GM12878 (cell line): ENCODE data around the gene ANAPC16. TPM values are rescaled to one million over a fixed set of nuclear protein-coding genes. Genes with fewer than 3 reads are reported as not detected.

ENCODE experiments used
- ATAC-seq: fragments of 200-7000 bp; cut with Tn5 transposase; 3 replicates; pipeline ENCODE4 v1.9.1; 2020; ENCODE audit warnings: mild to moderate bottlenecking, moderate library complexity
- BruUV-seq: library from RNA; stranded (reverse); fragments of 400-500 nt; replicated peaks from 2 replicates; lab custom pipeline; 2021; lab: Mats Ljungman, UMichigan
- CTCF ChIA-PET: fragments of 300-600 bp; sonication (Branson Sonifier 250); formaldehyde crosslinking; extraction: SDS; loops from one replicate; lab custom pipeline; 2021; ENCODE audit warnings: inconsistent platforms; lab: Yijun Ruan, JAX
- POLR2A ChIA-PET: fragments of 350-600 bp; formaldehyde crosslinking; extraction: SDS; loops from one replicate; lab custom pipeline; 2021; ENCODE audit warnings: inconsistent platforms; lab: Charles Lee
- RAD21 ChIA-PET: fragments of 300-600 bp; sonication (Branson Sonifier 250); formaldehyde crosslinking; loops from one replicate; lab custom pipeline; 2023; ENCODE audit warnings: antibody characterized with exemption; ENCODE audit not compliant: unreplicated experiment; lab: Charles Lee
- SMC1A ChIA-PET: fragments of 300-600 bp; sonication (Branson Sonifier 250); formaldehyde crosslinking; loops from one replicate; lab custom pipeline; 2023; ENCODE audit not compliant: unreplicated experiment, uncharacterized antibody; lab: Charles Lee
- DNase-seq: peaks from one replicate; pipeline ENCODE4 v3.0.0-alpha.2; 2011; ENCODE audit warnings: low read depth, low spot score
- FAIRE-seq: peaks from 3 replicates; lab custom pipeline; 2011; peaks lifted over from hg19 to GRCh38; lab: Jason Lieb, UNC
- H2AFZ ChIP-seq: 2 replicates; pipeline ENCODE4 v1.6.0; 2011; ENCODE audit warnings: low read depth, low read length, control low read depth; ENCODE audit not compliant: control insufficient read depth
- H3K27ac ChIP-seq: 2 replicates; pipeline ENCODE4 v1.5.1; 2011; ENCODE audit warnings: control low read depth; ENCODE audit not compliant: control insufficient read depth, insufficient read depth
- H3K27me3 ChIP-seq, 2 experiments: replicated peaks in 1 of 2; 2 replicates each; pipeline versions ENCODE4 v1.6.0 to v1.6.1; 2011; ENCODE audit warnings: low read length in 1 of 2; ENCODE audit not compliant: control insufficient read depth in 2 of 2, insufficient read depth in 2 of 2
- H3K36me3 ChIP-seq, 2 experiments: 2 replicates each; pipeline ENCODE4 v1.5.1; 2011; ENCODE audit warnings: low read length in 1 of 2; ENCODE audit not compliant: control insufficient read depth in 2 of 2, insufficient read depth in 2 of 2
- H3K4me1 ChIP-seq: 2 replicates; pipeline ENCODE4 v1.6.1; 2011; ENCODE audit warnings: mild to moderate bottlenecking, low read length, moderate library complexity, mixed read lengths; ENCODE audit not compliant: control insufficient read depth, insufficient read depth
- H3K4me2 ChIP-seq: 2 replicates; pipeline ENCODE4 v1.6.0; 2011; ENCODE audit warnings: control low read depth; ENCODE audit not compliant: control insufficient read depth, insufficient read depth
- H3K4me3 ChIP-seq: fragments of 200-600 bp; sonication (generic); 2 replicates; pipeline ENCODE4 v1.5.1; 2016
- H3K79me2 ChIP-seq: 2 replicates; pipeline ENCODE4 v1.6.0; 2011; ENCODE audit warnings: low read length; ENCODE audit not compliant: control insufficient read depth, insufficient read depth
- H3K9ac ChIP-seq: 2 replicates; pipeline ENCODE4 v1.8.0; 2011; ENCODE audit warnings: low read length, control low read depth, mixed read lengths; ENCODE audit not compliant: control insufficient read depth, insufficient read depth
- H3K9me3 ChIP-seq: replicated peaks from 3 replicates; pipeline ENCODE4 v1.5.1; 2011; ENCODE audit warnings: mild to moderate bottlenecking, low read length; ENCODE audit not compliant: control insufficient read depth, insufficient read depth
- H4K20me1 ChIP-seq: 2 replicates; pipeline ENCODE4 v1.6.0; 2011; ENCODE audit not compliant: control insufficient read depth, insufficient read depth
- CBFB ChIP-seq: IDR thresholded peaks from 2 replicates; pipeline ENCODE4 v1.6.1; 2016; ENCODE audit warnings: antibody characterized with exemption, low read depth
- GATAD2B ChIP-seq: fragments of 450-650 bp; conservative IDR thresholded peaks from 2 replicates; pipeline ENCODE4 v1.6.1; 2017; ENCODE audit warnings: low read depth, mild to moderate bottlenecking, moderate library complexity
- IKZF1 ChIP-seq: fragments of 450-650 bp; conservative IDR thresholded peaks from 2 replicates; pipeline ENCODE4 v1.6.1; 2017; ENCODE audit warnings: antibody characterized with exemption, mild to moderate bottlenecking
- IKZF2 ChIP-seq, 2 experiments: fragments of 450-650 bp; IDR thresholded peaks; 2 replicates each; pipeline ENCODE4 v1.6.1; 2017; ENCODE audit warnings: mild to moderate bottlenecking in 2 of 2, moderate library complexity in 2 of 2
- KDM1A ChIP-seq: fragments of 200-600 bp; sonication (generic); IDR thresholded peaks from 2 replicates; pipeline ENCODE4 v1.6.1; 2016; ENCODE audit warnings: borderline replicate concordance
- RAD21 ChIP-seq: IDR thresholded peaks from 2 replicates; pipeline ENCODE4 v1.6.1; 2011; ENCODE audit warnings: mild to moderate bottlenecking, low read depth, low read length, moderate library complexity; ENCODE audit not compliant: insufficient read depth
- SMAD1 ChIP-seq: fragments of 450-650 bp; IDR thresholded peaks from 2 replicates; pipeline ENCODE4 v1.6.1; 2018; ENCODE audit warnings: mild to moderate bottlenecking, low read depth; ENCODE audit not compliant: partially characterized antibody
- SRF ChIP-seq, 2 experiments: IDR thresholded peaks; 2 replicates each; pipeline ENCODE4 v1.6.1; 2011; ENCODE audit warnings: low read depth in 2 of 2, low read length in 2 of 2, mild to moderate bottlenecking in 1 of 2, moderate library complexity in 1 of 2
- TCF12 ChIP-seq: IDR thresholded peaks from 2 replicates; pipeline ENCODE4 v1.6.1; 2011; ENCODE audit warnings: low read depth, mild to moderate bottlenecking, low read length
- ZNF24 ChIP-seq: fragments of 450-650 bp; IDR thresholded peaks from 2 replicates; pipeline ENCODE4 v1.6.1; 2017; ENCODE audit warnings: antibody characterized with exemption, mild to moderate bottlenecking
- WGBS: methylation state at CpG from one replicate; pipeline ENCODE4 v1.1.6; 2016; ENCODE audit warnings: low lambda C conversion rate; ENCODE audit not compliant: insufficient replicate concordance, insufficient coverage; ENCODE audit errors: missing lambda C conversion rate; 5-methylcytosine and 5-hydroxymethylcytosine counted together
- in situ Hi-C: fragments of 300-500 bp; cut with MboI; formaldehyde crosslinking; loops from 9 replicates; pipeline ENCODE4 v1.14.3; 2018; ENCODE audit warnings: mixed read lengths
- intact Hi-C: fragments of 100-400 bp; cut with micrococcal nuclease; formaldehyde crosslinking; loops from one replicate; pipeline ENCODE4 v1.14.2; 2022; ENCODE audit not compliant: unreplicated experiment
- polyA plus RNA-seq, 11 experiments: library from polyadenylated mRNA; depleted of rRNA in 4 of 11; unstranded in 6 of 11; stranded (reverse) in 5 of 11; fragments of >200 nt; fragmentation: Nextera tagmentation in 4 of 11; fragmentation: Illumina TruSeq in 1 of 11; extraction: Ambion mirVana in 4 of 11; extraction: Trizol in 1 of 11; gene quantifications; 1 replicate in 1 of 11; 2 replicates in 10 of 11; pipeline versions ENCODE4 v1.2.1 to v1.2.3, GENCODE V29; 2011 to 2016; ENCODE audit warnings: inconsistent platforms in 2 of 11, missing spikeins in 2 of 11, low read depth in 1 of 11
- total RNA-seq, 4 experiments: library from RNA; depleted of rRNA in 3 of 4; stranded (reverse); fragments of >200 nt in 3 of 4; fragmentation: Illumina TruSeq in 1 of 4; extraction: Trizol in 1 of 4; gene quantifications; 2 replicates each; pipeline versions ENCODE4 v1.2.1 to v1.2.3, GENCODE V29; 2013 to 2021
- TF ChIP-seq, protein P1 (sequence below): fragments of 450-650 bp; IDR thresholded peaks from 2 replicates; pipeline ENCODE4 v1.6.1; 2014; ENCODE audit warnings: mild to moderate bottlenecking
- TF ChIP-seq, protein P2 (sequence below): IDR thresholded peaks from 2 replicates; pipeline ENCODE4 v1.6.1; 2012; ENCODE audit warnings: low read length, inconsistent platforms
- TF ChIP-seq, protein P3 (sequence below): fragments of 450-650 bp; IDR thresholded peaks from 2 replicates; pipeline ENCODE4 v1.6.1; 2016; ENCODE audit warnings: mild to moderate bottlenecking
- TF ChIP-seq, protein P4 (sequence below): fragments of 150-350 bp; IDR thresholded peaks from 2 replicates; pipeline ENCODE4 v1.6.1; 2014; ENCODE audit warnings: mild to moderate bottlenecking, low read depth, low read length
- TF ChIP-seq, protein P5 (sequence below): fragments of 450-650 bp; IDR thresholded peaks from 2 replicates; pipeline ENCODE4 v1.6.1; 2018; ENCODE audit warnings: borderline replicate concordance, mild to moderate bottlenecking; ENCODE audit not compliant: partially characterized antibody

ANAPC16 gene
- total and polyA plus RNA-seq, 10 of the 15 experiments (the other 5 are each of a cell fraction or from before 2014, with no cell fraction given) = 66.9 to 208 (median 134) TPM

DNA sequence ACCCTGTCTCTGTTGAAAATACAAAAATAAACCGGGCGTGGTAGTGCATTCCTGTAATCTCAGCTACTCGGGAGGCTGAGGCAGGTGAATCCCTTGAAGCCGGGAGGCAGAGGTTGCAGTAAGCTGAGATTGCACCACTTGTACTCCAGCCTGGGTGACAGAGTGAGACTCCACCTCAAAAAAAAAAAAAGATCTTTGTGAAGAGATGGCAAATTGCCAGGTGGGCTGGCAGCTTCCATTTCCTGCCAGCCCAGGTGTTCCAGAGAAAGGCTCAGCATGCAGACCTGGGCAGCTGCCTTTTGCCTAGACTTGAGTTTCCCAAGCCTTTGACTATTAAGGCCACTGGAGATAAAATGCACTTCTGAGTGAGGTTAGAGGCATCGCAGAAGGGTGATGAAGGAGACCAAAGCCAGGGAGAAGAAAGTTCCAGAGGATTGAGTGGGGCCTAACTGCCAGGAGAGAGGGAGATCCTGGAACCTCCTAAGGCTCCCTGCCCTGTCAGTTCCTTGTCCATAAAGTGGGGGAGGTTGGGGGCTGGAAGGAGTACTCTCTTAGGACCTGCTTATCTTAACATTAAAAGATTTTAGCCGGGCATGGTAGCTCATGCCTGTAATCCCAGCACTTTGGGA is 47.9 kb downstream of the ANAPC16 start:
- FAIRE-seq (no peak), DNase-seq (no peak), ATAC-seq (no peak)
- H4K20me1 ChIP-seq = no peaks in the 10 kb centered on the region
- H3K36me3 ChIP-seq = no peaks in the 10 kb centered on the region
- no TSS peak for BruUV-seq
- in situ Hi-C loops (no loop called here), intact Hi-C loops (loop anchor here (5.0 kb wide), 1 partner anchor 46 kb away; the partner anchor contains the start of genes ANAPC16 and ASCC1)
- 0 out of 4 replicates have a peak, but pooled peaks of 1 of the 2 experiments have one; percentile 15 for TF ChIP-seq IKZF2 (IDR thresholded peaks at IDR 0.05)
- TF ChIP-seq RAD21 = no peak
- TF ChIP-seq, protein P1, sequence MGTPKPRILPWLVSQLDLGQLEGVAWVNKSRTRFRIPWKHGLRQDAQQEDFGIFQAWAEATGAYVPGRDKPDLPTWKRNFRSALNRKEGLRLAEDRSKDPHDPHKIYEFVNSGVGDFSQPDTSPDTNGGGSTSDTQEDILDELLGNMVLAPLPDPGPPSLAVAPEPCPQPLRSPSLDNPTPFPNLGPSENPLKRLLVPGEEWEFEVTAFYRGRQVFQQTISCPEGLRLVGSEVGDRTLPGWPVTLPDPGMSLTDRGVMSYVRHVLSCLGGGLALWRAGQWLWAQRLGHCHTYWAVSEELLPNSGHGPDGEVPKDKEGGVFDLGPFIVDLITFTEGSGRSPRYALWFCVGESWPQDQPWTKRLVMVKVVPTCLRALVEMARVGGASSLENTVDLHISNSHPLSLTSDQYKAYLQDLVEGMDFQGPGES = no peak
- TF ChIP-seq, protein P2, sequence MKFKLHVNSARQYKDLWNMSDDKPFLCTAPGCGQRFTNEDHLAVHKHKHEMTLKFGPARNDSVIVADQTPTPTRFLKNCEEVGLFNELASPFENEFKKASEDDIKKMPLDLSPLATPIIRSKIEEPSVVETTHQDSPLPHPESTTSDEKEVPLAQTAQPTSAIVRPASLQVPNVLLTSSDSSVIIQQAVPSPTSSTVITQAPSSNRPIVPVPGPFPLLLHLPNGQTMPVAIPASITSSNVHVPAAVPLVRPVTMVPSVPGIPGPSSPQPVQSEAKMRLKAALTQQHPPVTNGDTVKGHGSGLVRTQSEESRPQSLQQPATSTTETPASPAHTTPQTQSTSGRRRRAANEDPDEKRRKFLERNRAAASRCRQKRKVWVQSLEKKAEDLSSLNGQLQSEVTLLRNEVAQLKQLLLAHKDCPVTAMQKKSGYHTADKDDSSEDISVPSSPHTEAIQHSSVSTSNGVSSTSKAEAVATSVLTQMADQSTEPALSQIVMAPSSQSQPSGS = no peak
- peak; percentile 78 for TF ChIP-seq SMAD1
- TF ChIP-seq, protein P3, sequence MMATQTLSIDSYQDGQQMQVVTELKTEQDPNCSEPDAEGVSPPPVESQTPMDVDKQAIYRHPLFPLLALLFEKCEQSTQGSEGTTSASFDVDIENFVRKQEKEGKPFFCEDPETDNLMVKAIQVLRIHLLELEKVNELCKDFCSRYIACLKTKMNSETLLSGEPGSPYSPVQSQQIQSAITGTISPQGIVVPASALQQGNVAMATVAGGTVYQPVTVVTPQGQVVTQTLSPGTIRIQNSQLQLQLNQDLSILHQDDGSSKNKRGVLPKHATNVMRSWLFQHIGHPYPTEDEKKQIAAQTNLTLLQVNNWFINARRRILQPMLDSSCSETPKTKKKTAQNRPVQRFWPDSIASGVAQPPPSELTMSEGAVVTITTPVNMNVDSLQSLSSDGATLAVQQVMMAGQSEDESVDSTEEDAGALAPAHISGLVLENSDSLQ = no peak
- TF ChIP-seq IKZF1 = 0 out of 2 replicates have a peak, but pooled peaks have one; percentile 14
- TF ChIP-seq CBFB = no peak
- TF ChIP-seq TCF12 = no peak
- TF ChIP-seq SRF (IDR thresholded peaks at IDR 0.05; ENCODE audit: low read depth in 2 of 2, low read length in 2 of 2) = no peak
- TF ChIP-seq GATAD2B = no peak
- TF ChIP-seq, protein P4, sequence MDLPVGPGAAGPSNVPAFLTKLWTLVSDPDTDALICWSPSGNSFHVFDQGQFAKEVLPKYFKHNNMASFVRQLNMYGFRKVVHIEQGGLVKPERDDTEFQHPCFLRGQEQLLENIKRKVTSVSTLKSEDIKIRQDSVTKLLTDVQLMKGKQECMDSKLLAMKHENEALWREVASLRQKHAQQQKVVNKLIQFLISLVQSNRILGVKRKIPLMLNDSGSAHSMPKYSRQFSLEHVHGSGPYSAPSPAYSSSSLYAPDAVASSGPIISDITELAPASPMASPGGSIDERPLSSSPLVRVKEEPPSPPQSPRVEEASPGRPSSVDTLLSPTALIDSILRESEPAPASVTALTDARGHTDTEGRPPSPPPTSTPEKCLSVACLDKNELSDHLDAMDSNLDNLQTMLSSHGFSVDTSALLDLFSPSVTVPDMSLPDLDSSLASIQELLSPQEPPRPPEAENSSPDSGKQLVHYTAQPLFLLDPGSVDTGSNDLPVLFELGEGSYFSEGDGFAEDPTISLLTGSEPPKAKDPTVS = no peak
- TF ChIP-seq, protein P5, sequence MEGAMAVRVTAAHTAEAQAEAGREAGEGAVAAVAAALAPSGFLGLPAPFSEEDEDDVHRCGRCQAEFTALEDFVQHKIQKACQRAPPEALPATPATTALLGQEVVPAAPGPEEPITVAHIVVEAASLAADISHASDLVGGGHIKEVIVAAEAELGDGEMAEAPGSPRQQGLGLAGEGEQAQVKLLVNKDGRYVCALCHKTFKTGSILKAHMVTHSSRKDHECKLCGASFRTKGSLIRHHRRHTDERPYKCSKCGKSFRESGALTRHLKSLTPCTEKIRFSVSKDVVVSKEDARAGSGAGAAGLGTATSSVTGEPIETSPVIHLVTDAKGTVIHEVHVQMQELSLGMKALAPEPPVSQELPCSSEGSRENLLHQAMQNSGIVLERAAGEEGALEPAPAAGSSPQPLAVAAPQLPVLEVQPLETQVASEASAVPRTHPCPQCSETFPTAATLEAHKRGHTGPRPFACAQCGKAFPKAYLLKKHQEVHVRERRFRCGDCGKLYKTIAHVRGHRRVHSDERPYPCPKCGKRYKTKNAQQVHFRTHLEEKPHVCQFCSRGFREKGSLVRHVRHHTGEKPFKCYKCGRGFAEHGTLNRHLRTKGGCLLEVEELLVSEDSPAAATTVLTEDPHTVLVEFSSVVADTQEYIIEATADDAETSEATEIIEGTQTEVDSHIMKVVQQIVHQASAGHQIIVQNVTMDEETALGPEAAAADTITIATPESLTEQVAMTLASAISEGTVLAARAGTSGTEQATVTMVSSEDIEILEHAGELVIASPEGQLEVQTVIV = no peak
- no peak for TF ChIP-seq ZNF24
- TF ChIP-seq KDM1A = no peak
- peaks cover 44% of the 10 kb centered on the region for H3K4me1 ChIP-seq
- H2AFZ ChIP-seq = no peak overlapping the region
- H3K9me3 ChIP-seq = no peaks in the 10 kb centered on the region
- POLR2A ChIA-PET = interaction anchor here (0.7 to 9.9 kb wide), 9 partner anchors 9 to 362 kb away, joined by 3 to 267 read pairs (median 6); partner anchors contain the start of genes DDIT4 and MICU1
- SMC1A ChIA-PET = interaction anchor here (0.9 to 21.0 kb wide), 8 partner anchors 9 to 68 kb away, joined by 3 to 275 read pairs (median 6); partner anchors contain the start of gene DDIT4
- peaks cover 2% of the 10 kb centered on the region for H3K79me2 ChIP-seq
- peak overlapping the region; percentile 12; the same call in 1 of the 2 replicates for H3K27ac ChIP-seq
- H3K9ac ChIP-seq = peak overlapping the region; percentile 4; the same call in 1 of the 2 replicates
- no peaks in the 10 kb centered on the region for H3K27me3 ChIP-seq
- H3K4me2 ChIP-seq = peak overlapping the region; percentile 32; the same call in 1 of the 2 replicates
- CTCF ChIA-PET = interaction anchor here (0.6 to 7.6 kb wide), 9 partner anchors 9 to 73 kb away, joined by 3 to 59 read pairs (median 3); partner anchors contain the start of gene DDIT4
- RAD21 ChIA-PET = interaction anchor here (0.6 to 13.0 kb wide), 3 partner anchors 9 to 17 kb away, joined by 4 to 200 read pairs (median 185); partner anchors contain the start of gene DDIT4
- 71% methylated on average over 6 of the region's 6 CpGs for WGBS
- H3K4me3 ChIP-seq = no peak overlapping the region
